Suprapubic skin (tissue), 4 donors: ENCODE data around the gene DHX16. TPM values are rescaled to one million over a fixed set of nuclear protein-coding genes. Genes with fewer than 3 reads are reported as not detected.

ENCODE experiments used
- DNase-seq, 2 donors: peaks; one replicate each; pipeline ENCODE4 v3.0.0-alpha.2; 2019; ENCODE audit warnings: low spot score in 2 of 2
- H3K27ac ChIP-seq: fragments of 200-600 bp; sonication (generic); one replicate; pipeline ENCODE4 v1.5.1; 2019
- H3K27me3 ChIP-seq: fragments of 200-600 bp; sonication (generic); one replicate; pipeline ENCODE4 v1.5.1; 2019
- H3K36me3 ChIP-seq: fragments of 200-600 bp; sonication (generic); one replicate; pipeline ENCODE4 v1.5.1; 2019
- H3K4me1 ChIP-seq: fragments of 200-600 bp; sonication (generic); one replicate; pipeline ENCODE4 v1.5.1; 2019
- H3K4me3 ChIP-seq: fragments of 200-600 bp; sonication (generic); one replicate; pipeline ENCODE4 v1.5.1; 2019; ENCODE audit warnings: mild to moderate bottlenecking
- H3K9me3 ChIP-seq: fragments of 200-600 bp; sonication (generic); one replicate; pipeline ENCODE4 v1.5.1; 2019
- CTCF ChIP-seq, 2 donors: fragments of 200-600 bp in 1 of 2; fragments of 450-650 bp in 1 of 2; sonication (generic) in 1 of 2; IDR thresholded peaks; one replicate each; pipeline ENCODE4 v1.5.1; 2016 to 2019; ENCODE audit warnings: antibody characterized with exemption in 2 of 2, mild to moderate bottlenecking in 1 of 2, moderate library complexity in 1 of 2
- EP300 ChIP-seq: sonication (generic); formaldehyde crosslinking; IDR thresholded peaks from one replicate; pipeline ENCODE4 v1.6.1; 2017; ENCODE audit warnings: antibody characterized with exemption
- POLR2A ChIP-seq, 2 donors: fragments of 450-650 bp; IDR thresholded peaks; one replicate each; pipeline ENCODE4 v1.6.1; 2017; ENCODE audit warnings: antibody characterized with exemption in 2 of 2, mild to moderate bottlenecking in 2 of 2, moderate library complexity in 2 of 2
- POLR2AphosphoS5 ChIP-seq, 3 donors: sonication (generic); formaldehyde crosslinking; IDR thresholded peaks; one replicate each; pipeline ENCODE4 v1.6.1; 2017; ENCODE audit warnings: antibody characterized with exemption in 3 of 3
- WGBS: methylation state at CpG from one replicate; pipeline ENCODE4 v1.1.5; 2018; 5-methylcytosine and 5-hydroxymethylcytosine counted together
- total RNA-seq, 4 donors: library from RNA; depleted of rRNA; stranded (reverse); fragments of >200 nt; gene quantifications; one replicate each; pipeline ENCODE4 v1.1.0, GENCODE V29; 2016

Gene DHX16
- total RNA-seq, 4 donors from 2014 or later = 24.3 to 48.5 (median 33.7) TPM

- peaks cover 98% of the 10 kb centered on the region for H3K36me3 ChIP-seq
- WGBS = 91% methylated on average over 19 of the region's 19 CpGs
These were observed 17.7 kb downstream of the DHX16 start for GRCh38 chr6:30654798-30655742.

GRCh38 chr6:30651143-30651542, 21.7 kb downstream of the DHX16 start:
- no peaks in the 10 kb centered on the region for H3K27me3 ChIP-seq
- H3K4me3 ChIP-seq = no peak overlapping the region
- TF ChIP-seq CTCF (IDR thresholded peaks at IDR 0.05) (no peak), POLR2AphosphoS5 (IDR thresholded peaks at IDR 0.05) (no peak), EP300 (no peak), POLR2A (IDR thresholded peaks at IDR 0.05) (no peak)
- H3K36me3 ChIP-seq = peaks cover 63% of the 10 kb centered on the region
- peaks cover 20% of the 10 kb centered on the region for H3K4me1 ChIP-seq
- 90% methylated on average over 12 of the region's 12 CpGs for WGBS
- no peak overlapping the region for H3K27ac ChIP-seq
- DNase-seq = no peak
- no peaks in the 10 kb centered on the region for H3K9me3 ChIP-seq

More at GRCh38 chr6:30654798-30655742, 17.7 kb downstream of the DHX16 start:
- no peak overlapping the region for H3K27ac ChIP-seq
- no peak for DNase-seq
- TF ChIP-seq POLR2A (IDR thresholded peaks at IDR 0.05) (no peak), EP300 (no peak), CTCF (IDR thresholded peaks at IDR 0.05) (no peak), POLR2AphosphoS5 (IDR thresholded peaks at IDR 0.05) (no peak)
- no peaks in the 10 kb centered on the region for H3K4me1 ChIP-seq
- H3K4me3 ChIP-seq = no peak overlapping the region
- no peaks in the 10 kb centered on the region for H3K9me3 ChIP-seq
- no peaks in the 10 kb centered on the region for H3K27me3 ChIP-seq

- H3K9me3 ChIP-seq = no peaks in the 10 kb centered on the region
- peak; percentile 81 to 86 for DNase-seq
- H3K27me3 ChIP-seq = no peaks in the 10 kb centered on the region
- TF ChIP-seq POLR2A (IDR thresholded peaks at IDR 0.05) (peak in 1 of 2 donors; percentile 40), POLR2AphosphoS5 (IDR thresholded peaks at IDR 0.05) (peak in 1 of 3 donors; percentile 16), EP300 (no peak)
- H3K4me3 ChIP-seq = peak overlapping the region; percentile 96
- H3K36me3 ChIP-seq = peaks cover 44% of the 10 kb centered on the region
- WGBS = 0% methylated on average over 16 of the region's 78 CpGs
- H3K27ac ChIP-seq = peak overlapping the region; percentile 94
- H3K4me1 ChIP-seq = peaks cover 22% of the 10 kb centered on the region
These were observed 25.3 kb downstream of the DHX16 start for GRCh38 chr6:30647242-30648116.

- 9% methylated on average over 36 of the region's 37 CpGs for WGBS
- Histone ChIP-seq H3K36me3 (peaks cover 44% of the 10 kb centered on the region), H3K4me1 (peaks cover 22% of the 10 kb centered on the region), H3K27me3 (no peaks in the 10 kb centered on the region), H3K4me3 (peak within 1 kb of the TSS; percentile 96), H3K27ac (peak within 1 kb of the TSS; percentile 94), H3K9me3 (no peaks in the 10 kb centered on the region)
- TF ChIP-seq EP300 (no peak), POLR2AphosphoS5 (IDR thresholded peaks at IDR 0.05) (no peak), POLR2A (IDR thresholded peaks at IDR 0.05) (no peak), CTCF (IDR thresholded peaks at IDR 0.05) (no peak)
- peak; percentile 93 for DNase-seq
These were observed 26.2 kb downstream of the DHX16 start, which contains the start of gene C6orf136 for GRCh38 chr6:30646450-30647241. TSS of gene C6orf136 (plus strand) at chr6:30647133. CDS start at chr6:30647232, 99 bp downstream.

- no peak for DNase-seq
- Histone ChIP-seq H3K27me3 (no peaks in the 10 kb centered on the region), H3K36me3 (peaks cover 44% of the 10 kb centered on the region), H3K4me3 (no peak overlapping the region), H3K4me1 (peaks cover 22% of the 10 kb centered on the region), H3K9me3 (no peaks in the 10 kb centered on the region), H3K27ac (no peak overlapping the region)
- WGBS = 64% methylated on average over 1 of the region's 1 CpG
- TF ChIP-seq POLR2AphosphoS5 (IDR thresholded peaks at IDR 0.05) (no peak), POLR2A (IDR thresholded peaks at IDR 0.05) (no peak), CTCF (IDR thresholded peaks at IDR 0.05) (no peak), EP300 (no peak)
These were observed 26.8 kb downstream of the DHX16 start for GRCh38 chr6:30645989-30646388.
